Upper lobe of right lung (tissue), 1 donor: ENCODE measurements around the gene MRTFB. TPM values are rescaled to one million over a fixed set of nuclear protein-coding genes. Genes with fewer than 3 reads are reported as not detected.

Experiments used
- ATAC-seq: fragments of 200-7000 bp; cut with Tn5 transposase; one replicate; pipeline ENCODE4 v1.9.1; 2020; ENCODE audit warnings: mild to moderate bottlenecking, moderate library complexity
- DNase-seq: peaks from one replicate; pipeline ENCODE4 v3.0.0-alpha.2; 2020
- H3K27ac ChIP-seq: fragments of 200-600 bp; one replicate; pipeline ENCODE4 v1.8.0; 2022
- H3K27me3 ChIP-seq: fragments of 200-600 bp; one replicate; pipeline ENCODE4 v1.8.0; 2022; ENCODE audit warnings: mild to moderate bottlenecking
- H3K36me3 ChIP-seq: fragments of 200-600 bp; one replicate; pipeline ENCODE4 v1.8.0; 2022
- H3K4me1 ChIP-seq: fragments of 200-600 bp; one replicate; pipeline ENCODE4 v1.8.0; 2022
- H3K4me3 ChIP-seq: fragments of 200-600 bp; one replicate; pipeline ENCODE4 v1.8.0; 2022; ENCODE audit warnings: mild to moderate bottlenecking
- H3K9me3 ChIP-seq: fragments of 200-600 bp; one replicate; pipeline ENCODE4 v1.8.0; 2022
- intact Hi-C: fragments of 100-400 bp; cut with DNase I; formaldehyde crosslinking; loops from one replicate; pipeline ENCODE4 v1.11.0; 2022
- total RNA-seq: library from RNA; stranded (reverse); fragmentation: NEBNext Ultra II Directional; extraction: Animal tissue kit (Norgen Biotek cat#: 25700); gene quantifications from one replicate; pipeline ENCODE4 v1.2.1, GENCODE V29; 2021
- TF ChIP-seq, protein P1 (sequence below): fragments of 200-600 bp; IDR thresholded peaks from one replicate; pipeline ENCODE4 v1.8.0; 2022; ENCODE audit warnings: antibody characterized with exemption
- donor health status: DM: no; HTN: yes; CAD: no; lungs with severe emphysema.

The MRTFB gene
- total RNA-seq, 1 donor from 2014 or later: 54.7 TPM

DNA sequence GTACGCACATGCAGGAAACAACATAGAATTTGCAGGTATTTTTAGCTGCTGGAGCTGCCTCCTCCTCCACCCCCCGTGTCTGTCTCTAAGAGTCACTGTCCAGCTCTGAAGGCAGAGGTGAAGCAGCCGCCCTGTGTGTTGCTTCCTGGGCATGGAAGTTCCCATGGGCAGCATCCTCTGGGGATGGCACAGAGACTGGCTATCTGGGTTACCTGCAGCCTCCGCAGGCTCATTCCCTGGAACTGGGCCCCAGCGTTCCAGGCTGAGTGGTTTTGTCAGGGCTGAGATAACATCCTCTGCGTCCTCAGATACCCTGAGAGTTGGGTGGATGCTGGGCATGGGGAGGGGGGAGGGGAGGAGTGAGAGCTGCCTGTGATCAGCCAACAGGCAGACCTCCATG lies 41.5 kb upstream of the MRTFB start:
- ATAC-seq: no peak
- Histone ChIP-seq H3K27me3 (no peaks in the 10 kb centered on the region), H3K27ac (no peak overlapping the region), H3K9me3 (no peaks in the 10 kb centered on the region), H3K36me3 (no peaks in the 10 kb centered on the region), H3K4me1 (no peaks in the 10 kb centered on the region), H3K4me3 (no peak overlapping the region)
- TF ChIP-seq, protein P1, sequence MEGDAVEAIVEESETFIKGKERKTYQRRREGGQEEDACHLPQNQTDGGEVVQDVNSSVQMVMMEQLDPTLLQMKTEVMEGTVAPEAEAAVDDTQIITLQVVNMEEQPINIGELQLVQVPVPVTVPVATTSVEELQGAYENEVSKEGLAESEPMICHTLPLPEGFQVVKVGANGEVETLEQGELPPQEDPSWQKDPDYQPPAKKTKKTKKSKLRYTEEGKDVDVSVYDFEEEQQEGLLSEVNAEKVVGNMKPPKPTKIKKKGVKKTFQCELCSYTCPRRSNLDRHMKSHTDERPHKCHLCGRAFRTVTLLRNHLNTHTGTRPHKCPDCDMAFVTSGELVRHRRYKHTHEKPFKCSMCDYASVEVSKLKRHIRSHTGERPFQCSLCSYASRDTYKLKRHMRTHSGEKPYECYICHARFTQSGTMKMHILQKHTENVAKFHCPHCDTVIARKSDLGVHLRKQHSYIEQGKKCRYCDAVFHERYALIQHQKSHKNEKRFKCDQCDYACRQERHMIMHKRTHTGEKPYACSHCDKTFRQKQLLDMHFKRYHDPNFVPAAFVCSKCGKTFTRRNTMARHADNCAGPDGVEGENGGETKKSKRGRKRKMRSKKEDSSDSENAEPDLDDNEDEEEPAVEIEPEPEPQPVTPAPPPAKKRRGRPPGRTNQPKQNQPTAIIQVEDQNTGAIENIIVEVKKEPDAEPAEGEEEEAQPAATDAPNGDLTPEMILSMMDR: no peak
- no peak for DNase-seq
- intact Hi-C loops: no loop called here

DNA sequence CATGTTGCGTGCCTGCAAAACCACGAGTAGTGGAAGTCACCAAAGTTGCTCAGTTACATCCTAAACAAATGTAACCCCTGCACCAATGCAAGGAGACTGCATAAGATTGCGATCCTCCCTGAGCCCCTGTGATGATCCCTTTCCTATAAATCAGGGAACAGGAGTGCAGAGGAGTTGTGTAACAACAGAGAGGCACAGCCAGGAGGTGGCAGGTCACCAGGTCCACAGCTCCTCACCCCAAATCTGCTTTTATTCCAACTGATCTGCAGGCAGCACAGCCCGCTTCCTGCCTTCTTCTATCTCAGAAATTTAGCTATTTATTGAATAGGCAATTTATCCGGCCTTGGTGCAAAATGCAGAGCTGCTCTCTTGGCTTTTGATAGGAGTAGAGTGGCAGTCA lies 36.0 kb upstream of the MRTFB start:
- H3K27me3 ChIP-seq: no peaks in the 10 kb centered on the region
- no peaks in the 10 kb centered on the region for H3K36me3 ChIP-seq
- H3K27ac ChIP-seq: no peak overlapping the region
- H3K4me1 ChIP-seq: no peaks in the 10 kb centered on the region
- no peak overlapping the region for H3K4me3 ChIP-seq
- ATAC-seq (no peak), DNase-seq (no peak)
- intact Hi-C loops: no loop called here
- TF ChIP-seq, protein P1: no peak
- no peaks in the 10 kb centered on the region for H3K9me3 ChIP-seq

DNA sequence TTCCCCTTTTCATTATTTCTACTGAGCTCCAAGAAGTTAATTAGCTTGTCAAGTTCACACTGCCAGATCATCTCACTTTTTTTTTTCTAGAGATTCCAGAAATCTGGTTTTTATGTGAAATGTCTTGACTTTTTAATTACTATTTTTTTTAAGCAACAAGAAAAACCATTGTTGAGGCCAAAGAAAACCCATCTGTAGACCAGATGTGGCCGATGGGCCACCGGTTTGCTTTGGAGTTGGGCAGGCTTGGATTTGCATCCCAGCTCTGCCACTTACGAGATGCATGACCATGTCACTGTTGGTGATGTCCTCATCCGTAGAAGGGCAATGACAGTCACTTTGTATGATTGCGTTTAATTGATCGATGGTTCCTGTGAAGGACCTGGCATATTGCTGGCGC lies 34.2 kb upstream of the MRTFB start:
- Histone ChIP-seq H3K27ac (no peak overlapping the region), H3K27me3 (no peaks in the 10 kb centered on the region), H3K4me3 (no peak overlapping the region), H3K9me3 (no peaks in the 10 kb centered on the region), H3K4me1 (no peaks in the 10 kb centered on the region), H3K36me3 (no peaks in the 10 kb centered on the region)
- DNase-seq (no peak), ATAC-seq (no peak)
- intact Hi-C loops: no loop called here
- TF ChIP-seq, protein P1: no peak

DNA sequence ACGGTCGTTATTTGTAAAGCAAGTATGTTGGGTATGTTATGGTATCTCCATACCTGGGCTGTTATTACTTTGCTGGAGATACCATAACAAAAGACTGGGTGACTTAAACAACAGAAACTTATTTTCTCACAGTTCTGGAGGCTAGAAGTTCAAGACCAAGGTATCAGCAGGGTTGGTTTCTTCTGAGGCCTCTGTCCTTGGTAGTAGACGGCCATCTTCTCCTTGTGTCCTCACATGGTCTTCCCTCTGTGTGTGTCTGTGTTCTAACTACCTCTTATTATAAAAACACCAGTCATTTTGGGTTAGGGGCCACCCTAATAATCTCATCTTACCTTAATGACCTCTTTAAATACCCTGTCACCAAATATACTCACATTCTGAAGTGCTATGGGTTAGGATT lies 33.2 kb upstream of the MRTFB start:
- Histone ChIP-seq H3K9me3 (no peaks in the 10 kb centered on the region), H3K27ac (no peak overlapping the region), H3K27me3 (no peaks in the 10 kb centered on the region), H3K36me3 (no peaks in the 10 kb centered on the region), H3K4me1 (peaks cover 4% of the 10 kb centered on the region), H3K4me3 (no peak overlapping the region)
- intact Hi-C loops: no loop called here
- no peak for DNase-seq
- TF ChIP-seq, protein P1: no peak
- no peak for ATAC-seq

DNA sequence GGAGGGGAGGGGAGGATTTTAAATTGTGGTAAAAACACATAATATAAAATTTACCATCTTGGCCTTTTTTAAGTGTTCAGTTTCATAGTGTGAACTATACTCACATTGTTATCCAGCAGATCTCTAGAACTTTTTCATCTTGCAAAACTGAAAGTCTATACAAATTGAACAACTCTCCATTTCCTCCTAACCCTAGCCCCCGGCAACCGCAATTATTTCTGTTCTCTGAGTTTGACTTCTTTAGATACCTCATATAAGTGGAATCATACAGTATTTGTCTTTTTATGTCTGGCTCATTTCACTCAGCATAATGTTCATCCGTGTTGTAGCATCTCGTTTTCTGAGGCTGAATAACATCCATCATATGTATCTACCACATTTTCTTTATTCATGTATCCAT lies 30.0 kb upstream of the MRTFB start:
- peaks cover 4% of the 10 kb centered on the region for H3K4me1 ChIP-seq
- H3K4me3 ChIP-seq: no peak overlapping the region
- no peaks in the 10 kb centered on the region for H3K36me3 ChIP-seq
- TF ChIP-seq, protein P1: no peak
- intact Hi-C loops: no loop called here
- H3K27ac ChIP-seq: no peak overlapping the region
- H3K9me3 ChIP-seq: no peaks in the 10 kb centered on the region
- no peaks in the 10 kb centered on the region for H3K27me3 ChIP-seq
- DNase-seq: no peak
- no peak for ATAC-seq

DNA sequence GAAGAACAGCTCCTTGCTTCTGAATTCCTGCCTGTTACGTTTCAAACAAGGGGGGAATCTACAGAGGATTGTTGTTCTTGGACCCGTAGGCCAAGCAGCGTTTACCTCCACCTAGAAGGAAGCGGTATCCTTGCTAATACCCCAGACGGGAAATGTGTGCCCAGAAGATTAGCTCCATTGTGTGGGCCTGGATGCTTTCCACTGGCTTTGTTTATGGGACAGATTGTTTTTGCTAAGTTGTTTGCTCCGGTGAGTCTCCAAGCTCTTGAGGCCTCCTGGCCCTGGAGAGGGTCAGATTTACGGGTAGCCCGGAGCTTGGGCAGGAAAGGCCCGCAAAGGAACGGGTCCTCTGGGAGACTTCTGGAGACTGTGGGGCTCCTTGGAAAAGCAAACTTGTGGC lies 28.4 kb upstream of the MRTFB start:
- H3K4me3 ChIP-seq: no peak overlapping the region
- TF ChIP-seq, protein P1: no peak
- no peaks in the 10 kb centered on the region for H3K36me3 ChIP-seq
- H3K27me3 ChIP-seq: no peaks in the 10 kb centered on the region
- peak; percentile 65 for ATAC-seq
- peaks cover 4% of the 10 kb centered on the region for H3K4me1 ChIP-seq
- peak overlapping the region; percentile 71 for H3K27ac ChIP-seq
- no peak for DNase-seq
- intact Hi-C loops: no loop called here
- H3K9me3 ChIP-seq: no peaks in the 10 kb centered on the region
